Thyroid gland (tissue), 4 donors: ENCODE results near the gene ADAMTS12.

Experiments used
- CTCF ChIP-seq, 6 experiments: fragments of 200-600 bp in 3 of 6; fragments of 450-650 bp in 3 of 6; sonication (generic) in 3 of 6; IDR thresholded peaks; one replicate each; pipeline ENCODE4 v1.5.1; 2016 to 2019; ENCODE audit warnings: antibody characterized with exemption in 6 of 6, mild to moderate bottlenecking in 2 of 6, inconsistent platforms in 1 of 6, moderate library complexity in 1 of 6
- POLR2A ChIP-seq, 2 donors: fragments of 450-650 bp; IDR thresholded peaks; one replicate each; pipeline ENCODE4 v1.6.1; 2017; ENCODE audit warnings: antibody characterized with exemption in 2 of 2, mild to moderate bottlenecking in 2 of 2, moderate library complexity in 1 of 2

DNA sequence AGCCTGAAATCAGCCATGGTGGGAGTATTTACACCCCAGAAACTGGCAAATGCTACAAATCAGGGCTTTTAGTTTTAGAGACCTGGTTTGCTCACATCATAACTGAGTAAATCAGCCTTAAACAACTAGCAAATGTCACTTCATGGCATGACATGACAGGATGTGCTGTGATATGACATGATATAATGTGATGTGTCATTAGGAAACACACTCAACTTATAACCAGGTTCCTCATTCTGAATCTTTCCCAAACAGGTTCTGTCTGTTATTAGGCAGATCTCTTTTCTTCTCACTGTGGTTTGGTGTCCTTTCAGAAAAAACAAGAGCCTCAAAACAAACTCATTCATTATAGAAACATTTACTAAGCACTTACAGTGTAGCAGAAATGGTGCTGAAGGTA lies 90.5 kb downstream of the ADAMTS12 start:
- TF ChIP-seq CTCF (IDR thresholded peaks at IDR 0.05) (no peak), POLR2A (IDR thresholded peaks at IDR 0.05) (no peak)
